COLO668 (cell line): ENCODE measurements around the gene SPATA22.
"Not testable (repeated sequence)": the region's sequence is repeated elsewhere in the genome, so short reads cannot be mapped to it uniquely, and the experiment has no call there.

Experiments
- DNase-seq: peaks from one replicate; lab custom pipeline; 2025; ENCODE audit not compliant: unreplicated experiment; lab: John Stamatoyannopoulos, UW

The SPATA22 gene

DNA sequence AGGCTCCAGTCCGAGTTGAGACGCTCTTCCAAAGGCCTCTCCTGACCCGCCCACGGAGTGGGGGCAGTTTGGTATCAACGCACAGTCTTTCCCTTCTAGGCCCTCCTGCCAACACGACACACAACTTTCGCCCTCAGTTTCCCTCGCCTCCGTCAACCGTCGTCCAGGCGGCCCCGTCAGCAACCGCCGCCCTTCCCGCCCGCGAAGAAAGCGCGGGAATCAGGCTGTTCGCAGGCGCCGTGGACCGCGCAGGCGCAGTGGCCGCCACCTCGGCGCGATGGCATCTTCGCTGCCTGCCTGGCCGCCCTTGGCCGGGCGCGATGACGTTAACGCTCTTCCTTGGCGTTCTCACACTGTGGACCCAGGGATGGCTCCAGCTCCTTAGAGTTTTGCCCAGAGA is at the start of gene SPATA22:
SPATA22 (minus strand) TSS at position 221 of the 400 bp plus-strand sequence. CDS start 2,494 bp downstream, outside the sequence.
- DNase-seq = no peak

DNA sequence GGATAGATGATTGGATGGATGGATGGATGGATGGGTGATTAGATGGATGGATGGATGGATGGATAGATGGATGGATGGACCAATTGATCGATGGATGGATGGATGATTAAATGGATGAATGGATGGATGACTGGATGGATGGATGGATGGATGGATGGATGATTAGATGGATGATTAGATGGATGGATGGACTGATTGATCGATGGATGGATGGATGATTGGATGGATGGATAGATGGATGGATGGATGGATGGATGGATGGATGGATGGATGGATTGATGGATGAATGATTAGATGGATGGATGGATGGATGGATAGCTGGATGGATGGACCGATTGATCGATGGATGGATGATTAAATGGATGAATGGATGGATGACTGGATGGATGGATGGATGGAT is 47.9 kb upstream of the SPATA22 start:
- DNase-seq = not testable (repeated sequence)

DNA sequence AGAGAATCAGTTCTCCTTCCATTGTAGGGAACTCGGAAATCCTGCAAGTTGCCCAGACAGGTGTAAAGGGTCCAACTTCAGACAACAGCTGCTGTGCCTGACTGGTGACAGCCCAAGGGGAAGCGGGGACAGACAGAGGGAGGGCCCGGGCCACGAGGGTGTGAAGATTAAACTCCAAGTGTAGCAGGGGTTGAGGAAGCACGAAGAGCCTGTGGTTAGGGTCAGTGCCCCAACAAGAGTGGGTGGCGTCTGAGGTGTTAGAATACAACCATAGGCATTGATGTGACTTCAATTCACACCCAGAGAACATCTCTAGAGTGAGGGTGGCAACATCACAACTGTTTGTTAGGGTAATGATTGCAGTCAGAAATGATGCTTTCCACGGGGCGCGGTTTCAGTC is 43.3 kb upstream of the SPATA22 start:
- DNase-seq = no peak

- DNase-seq = not testable (repeated sequence)
Observed at GRCh38 chr17:3514167-3514566, 42.5 kb upstream of the SPATA22 start.

- no peak for DNase-seq
Observed at GRCh38 chr17:3513305-3514035, 41.9 kb upstream of the SPATA22 start.

GRCh38 chr17:3512505-3513171 is 41.0 kb upstream of the SPATA22 start:
- DNase-seq = no peak

DNA sequence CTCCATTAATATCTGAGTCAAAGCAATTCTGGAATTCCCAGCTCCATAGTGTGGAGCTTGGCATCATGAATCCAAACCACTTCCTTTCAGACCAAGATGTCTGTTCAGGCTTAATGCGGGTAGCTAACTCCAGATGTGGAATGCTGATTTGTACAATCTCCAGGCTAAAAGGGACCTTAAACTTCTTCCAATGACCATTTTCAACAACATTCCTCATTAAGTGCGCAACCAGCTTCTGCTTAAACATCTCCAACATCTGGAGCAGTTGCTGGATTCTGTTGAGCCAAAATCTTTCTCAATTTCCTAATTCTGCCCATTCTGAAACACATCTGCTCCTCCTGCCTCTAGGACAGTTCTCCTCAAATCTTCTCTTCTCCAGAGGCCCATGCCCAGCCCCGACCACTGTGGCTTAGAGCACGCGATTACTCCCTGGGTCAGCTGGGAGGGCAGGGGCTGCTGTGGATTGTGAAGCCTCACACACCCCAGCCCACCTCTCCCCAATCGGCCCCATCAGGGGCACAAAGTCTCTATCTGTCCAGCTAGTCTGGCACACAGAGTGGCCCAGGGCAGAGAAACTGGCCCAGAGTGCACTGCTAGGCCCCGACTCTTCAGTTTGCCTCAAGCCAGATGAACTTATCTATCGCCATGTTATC is 40.4 kb upstream of the SPATA22 start:
- DNase-seq = no peak

GRCh38 chr17:3510090-3510489 is 38.5 kb upstream of the SPATA22 start:
- no peak for DNase-seq

DNA sequence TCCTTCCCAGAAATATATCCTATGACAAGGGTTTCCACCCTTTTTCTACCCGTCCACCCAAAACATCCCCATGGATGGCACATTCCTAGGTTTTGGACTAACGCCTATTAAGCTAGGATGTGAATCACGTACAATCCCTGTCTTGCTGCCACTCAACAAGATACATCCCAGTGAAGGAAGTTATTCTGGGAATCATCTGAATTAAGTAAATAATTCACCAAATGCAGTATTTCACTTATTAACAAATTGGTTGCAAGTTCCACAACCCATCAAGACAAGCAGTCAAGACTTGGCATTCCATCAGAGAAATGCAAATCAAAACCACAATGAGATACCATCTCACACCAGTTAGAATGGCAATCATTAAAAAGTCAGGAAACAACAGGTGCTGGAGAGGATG is 36.2 kb upstream of the SPATA22 start:
- DNase-seq = no peak

DNA sequence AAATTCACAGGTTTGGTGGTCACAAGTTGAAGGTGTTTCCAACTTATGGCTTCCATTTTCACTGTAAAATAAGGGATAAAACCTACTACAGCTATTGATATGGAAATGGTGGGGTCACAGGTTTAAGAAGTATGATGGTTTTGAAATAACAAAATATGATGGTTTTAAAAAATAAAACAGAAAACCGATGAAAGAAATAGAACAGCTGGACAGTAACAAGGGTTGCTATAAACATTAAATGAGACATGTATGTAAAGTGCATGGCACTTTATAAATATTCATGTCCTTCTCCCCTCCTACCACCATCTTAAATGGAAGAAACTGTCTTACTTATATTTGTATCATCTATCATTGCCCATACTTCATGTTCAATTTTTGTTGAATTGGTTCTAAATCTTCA is 35.5 kb upstream of the SPATA22 start:
- DNase-seq = no peak

GRCh38 chr17:3506054-3506453 is 34.4 kb upstream of the SPATA22 start:
- no peak for DNase-seq

DNA sequence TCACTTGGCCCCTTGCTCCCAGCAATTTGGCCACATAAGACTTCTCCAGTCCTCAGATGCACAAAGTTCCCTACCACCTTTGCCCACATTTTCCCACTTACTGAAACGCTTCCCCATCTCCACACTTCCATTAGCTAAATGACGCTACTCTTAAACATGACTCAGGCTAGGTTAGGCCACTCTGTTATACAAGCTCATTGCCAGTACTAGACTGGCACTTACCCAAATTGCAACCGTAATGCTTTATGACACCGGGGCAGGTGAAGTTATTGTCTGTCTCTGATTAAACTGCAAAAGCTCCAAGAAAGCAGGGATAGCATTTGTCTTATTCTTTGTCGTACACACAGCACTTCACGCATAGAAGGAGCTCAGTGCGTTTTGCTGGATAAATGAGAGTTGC is 33.4 kb upstream of the SPATA22 start:
- no peak for DNase-seq

DNA sequence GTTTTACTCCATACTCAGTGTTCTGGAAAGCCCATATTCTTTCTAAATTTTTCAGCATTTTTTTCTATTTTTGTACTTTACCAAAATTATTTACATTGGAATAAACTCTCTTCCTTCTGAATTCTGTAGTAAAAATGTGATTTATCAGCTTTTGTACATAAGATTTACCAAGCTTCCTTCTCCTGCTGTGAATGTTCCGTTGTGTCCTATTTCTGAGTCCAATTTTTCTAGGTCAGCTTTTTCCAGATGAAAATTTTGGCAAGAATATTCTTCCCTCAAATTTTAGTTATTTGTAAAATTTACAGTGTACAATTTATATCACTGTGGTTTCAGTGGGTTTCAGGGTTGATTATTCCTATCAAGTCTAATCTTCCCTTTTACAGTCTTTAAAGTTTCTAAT is 31.7 kb upstream of the SPATA22 start:
- no peak for DNase-seq

DNA sequence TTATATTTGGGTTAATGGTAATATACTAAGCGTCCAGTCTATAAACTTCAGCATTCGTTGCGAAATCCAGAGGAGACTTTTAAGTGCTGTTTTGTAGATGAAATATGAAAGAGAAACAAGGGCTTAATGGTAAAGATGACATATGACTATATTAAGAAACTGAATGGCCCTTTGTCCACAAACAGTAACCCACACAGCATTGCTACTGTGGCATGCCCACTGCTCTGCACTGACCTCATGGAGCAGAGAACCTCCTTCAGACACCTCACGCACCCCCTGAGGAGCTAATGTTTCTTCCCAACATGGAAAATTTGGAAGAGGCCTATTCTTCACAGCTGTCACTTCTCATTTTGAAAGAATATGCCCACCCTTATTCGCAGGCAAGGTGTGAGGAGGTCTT is 30.8 kb upstream of the SPATA22 start:
- DNase-seq = no peak

DNA sequence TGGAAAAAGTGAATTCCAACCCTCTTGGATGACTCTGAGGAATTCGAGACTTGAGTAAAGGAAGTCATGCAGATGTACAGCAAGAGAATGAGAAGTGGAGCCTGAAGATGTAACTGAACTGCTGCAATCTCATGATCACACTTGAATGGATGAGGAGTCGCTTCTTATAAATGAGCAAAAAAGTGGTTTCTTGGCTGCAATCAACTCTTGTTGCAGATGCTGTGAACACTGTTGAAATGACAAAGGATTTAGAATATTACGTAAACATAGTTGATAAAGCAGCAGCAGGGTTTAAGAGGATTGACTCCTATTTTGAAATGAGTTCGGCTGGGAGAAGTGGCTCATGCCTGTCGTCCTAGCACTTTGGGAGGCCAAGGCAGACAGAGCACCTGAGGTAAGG is 29.7 kb upstream of the SPATA22 start:
- DNase-seq = no peak

DNA sequence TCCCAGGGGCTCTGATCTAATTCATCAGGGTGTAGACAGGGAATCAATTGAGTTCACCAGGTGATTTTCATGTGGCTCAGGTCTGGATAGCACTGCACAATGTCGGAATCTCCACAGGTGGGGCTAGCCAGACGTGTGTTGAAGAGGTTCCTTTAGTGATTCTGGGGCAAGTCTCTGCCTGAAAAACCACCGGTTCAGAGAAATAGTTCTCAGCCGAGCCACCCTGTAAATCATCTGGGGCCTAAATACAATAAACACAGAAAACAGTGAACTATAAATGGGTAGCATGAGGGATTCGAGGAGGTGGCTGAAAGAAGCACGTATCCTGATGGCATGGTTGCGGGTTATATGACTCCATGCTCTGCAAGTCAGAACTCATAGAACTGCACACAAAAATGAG is 25.5 kb upstream of the SPATA22 start:
- no peak for DNase-seq

DNA sequence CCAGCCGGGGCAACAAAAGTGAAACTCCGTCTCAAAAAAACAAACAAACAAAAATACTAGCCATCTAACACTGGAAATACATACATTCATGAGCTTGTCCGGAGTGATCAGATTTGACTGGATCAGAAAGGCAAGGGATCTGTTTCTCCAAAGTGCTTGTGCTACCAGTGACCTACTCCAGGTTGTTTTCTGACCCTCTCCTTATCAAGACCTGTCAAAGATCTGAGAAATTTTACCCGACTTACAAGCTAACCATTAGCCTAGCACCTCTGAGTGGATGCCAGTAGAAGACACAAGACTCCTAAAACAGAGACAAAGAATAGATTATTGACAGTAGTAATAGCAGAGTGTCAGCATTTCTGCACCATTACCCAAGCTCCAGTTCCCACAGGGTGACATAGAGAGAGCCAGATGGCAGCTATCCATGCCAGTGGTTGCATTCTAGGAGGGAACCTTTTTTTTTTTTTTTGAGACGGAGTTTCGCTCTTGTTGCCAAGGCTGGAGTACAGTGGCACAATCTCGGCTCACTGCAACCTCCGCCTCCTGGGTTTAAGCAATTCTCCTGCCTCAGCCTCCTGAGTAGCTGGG is 14.0 kb upstream of the SPATA22 start:
- DNase-seq = no peak

- DNase-seq = no peak
Observed at GRCh38 chr17:3482852-3483251, 11.2 kb upstream of the SPATA22 start.

GRCh38 chr17:3479988-3480387 is 8.4 kb upstream of the SPATA22 start:
- no peak for DNase-seq

DNA sequence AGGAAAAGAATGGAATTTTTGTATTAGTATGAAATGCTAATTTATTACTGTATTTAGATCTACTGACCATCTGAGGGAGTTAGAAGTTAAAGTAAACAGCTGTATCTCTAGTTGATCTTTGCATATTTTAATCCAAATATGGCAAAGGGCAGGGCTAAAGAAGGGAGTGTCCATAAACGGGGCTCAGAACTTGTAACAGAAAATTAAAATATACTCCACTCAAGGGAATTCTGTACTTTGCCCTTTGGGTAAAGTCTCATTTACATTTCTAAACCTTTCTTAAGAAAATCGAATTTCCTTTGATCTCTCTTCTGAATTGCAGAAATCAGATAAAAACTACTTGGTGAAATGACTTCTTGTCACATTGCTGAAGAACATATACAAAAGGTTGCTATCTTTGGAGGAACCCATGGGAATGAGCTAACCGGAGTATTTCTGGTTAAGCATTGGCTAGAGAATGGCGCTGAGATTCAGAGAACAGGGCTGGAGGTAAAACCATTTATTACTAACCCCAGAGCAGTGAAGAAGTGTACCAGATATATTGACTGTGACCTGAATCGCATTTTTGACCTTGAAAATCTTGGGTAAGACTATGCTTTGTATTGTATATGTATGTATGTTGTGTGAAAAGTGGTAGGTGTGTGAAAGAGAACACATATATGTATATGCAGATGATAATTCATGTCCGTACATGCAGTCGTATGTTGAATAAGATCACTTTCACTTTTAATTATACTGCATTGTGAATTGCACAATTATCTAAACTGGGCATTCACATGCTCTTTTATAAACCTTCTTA is 4.4 kb upstream of the SPATA22 start, which contains the start of gene ASPA:
ASPA (plus strand) TSS at position 186 of the 799 bp plus-strand sequence; CDS start at position 349, 163 bp downstream.
- no peak for DNase-seq

GRCh38 chr17:3475251-3475685 is 3.6 kb upstream of the SPATA22 start:
- DNase-seq = no peak
